CD1c-positive myeloid dendritic cell (primary cell): ENCODE measurements around the gene EP300.
"Not testable (repeated sequence)": the region's sequence is repeated elsewhere in the genome, so short reads cannot be mapped to it uniquely, and the experiment has no call there.

Experiments used
- DNase-seq: peaks from one replicate; pipeline ENCODE4 v3.0.0-alpha.2; 2016; ENCODE audit errors: extremely low spot score

Gene EP300

DNA sequence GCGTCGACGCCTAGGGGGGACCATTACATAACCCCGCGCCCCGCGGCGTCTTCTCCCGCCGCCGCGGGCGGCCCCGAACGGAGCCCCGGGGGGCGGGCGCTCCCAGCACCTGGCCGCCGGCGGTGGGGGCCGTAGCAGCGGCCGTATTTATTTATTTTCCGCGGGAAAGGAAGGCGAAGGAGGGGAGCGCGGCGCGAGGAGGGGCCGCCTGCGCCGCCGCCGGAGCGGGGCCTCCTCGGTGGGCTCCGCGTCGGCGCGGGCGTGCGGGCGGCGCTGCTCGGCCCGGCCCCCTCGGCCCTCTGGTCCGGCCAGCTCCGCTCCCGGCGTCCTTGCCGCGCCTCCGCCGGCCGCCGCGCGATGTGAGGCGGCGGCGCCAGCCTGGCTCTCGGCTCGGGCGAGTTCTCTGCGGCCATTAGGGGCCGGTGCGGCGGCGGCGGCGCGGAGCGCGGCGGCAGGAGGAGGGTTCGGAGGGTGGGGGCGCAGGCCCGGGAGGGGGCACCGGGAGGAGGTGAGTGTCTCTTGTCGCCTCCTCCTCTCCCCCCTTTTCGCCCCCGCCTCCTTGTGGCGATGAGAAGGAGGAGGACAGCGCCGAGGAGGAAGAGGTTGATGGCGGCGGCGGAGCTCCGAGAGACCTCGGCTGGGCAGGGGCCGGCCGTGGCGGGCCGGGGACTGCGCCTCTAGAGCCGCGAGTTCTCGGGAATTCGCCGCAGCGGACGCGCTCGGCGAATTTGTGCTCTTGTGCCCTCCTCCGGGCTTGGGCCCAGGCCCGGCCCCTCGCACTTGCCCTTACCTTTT, at the start of gene EP300:
TSS of gene EP300 (plus strand) at position 570 of the 795 bp plus-strand sequence. CDS start 413 bp downstream, outside the sequence.
- peak; percentile 80 for DNase-seq

DNA sequence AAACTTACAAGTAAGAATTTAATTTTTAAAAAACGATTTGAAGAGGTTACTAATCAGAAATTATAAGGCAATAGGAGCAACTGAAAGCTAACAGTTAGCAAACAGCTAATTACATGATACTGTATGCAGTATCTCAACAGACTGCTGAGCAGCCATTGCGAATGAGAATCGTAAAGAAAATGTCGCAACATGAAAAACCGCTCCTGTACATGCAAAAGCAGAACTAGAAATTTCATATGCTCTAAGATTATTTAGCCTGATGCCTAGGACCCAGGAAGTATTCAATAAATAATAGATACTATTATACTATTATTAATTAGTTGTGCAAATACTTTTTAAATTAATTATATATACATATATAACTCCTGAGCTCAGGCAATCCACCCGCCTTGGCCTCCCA, 48.7 kb upstream of the EP300 start:
- peak; percentile 79 for DNase-seq

DNA sequence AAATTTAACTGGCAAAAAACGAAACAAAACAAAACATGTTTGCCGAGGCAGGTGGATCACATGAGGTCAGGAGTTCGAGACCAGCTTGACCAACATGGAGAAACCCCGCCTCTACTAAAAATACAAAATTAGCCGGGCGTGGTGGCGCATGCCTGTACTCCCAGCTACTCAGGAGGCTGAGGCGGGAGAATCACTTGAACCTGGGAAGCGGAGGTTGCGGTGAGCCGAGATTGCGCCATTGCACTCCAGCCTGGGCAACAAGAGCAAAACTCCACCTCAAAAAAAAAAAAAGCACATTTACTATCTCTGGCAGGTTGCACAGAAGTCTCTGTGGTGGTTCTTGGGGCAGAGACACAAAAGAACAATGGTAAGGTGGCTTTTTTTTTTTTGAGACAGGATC, 46.8 kb upstream of the EP300 start:
- not testable (repeated sequence) for DNase-seq

DNA sequence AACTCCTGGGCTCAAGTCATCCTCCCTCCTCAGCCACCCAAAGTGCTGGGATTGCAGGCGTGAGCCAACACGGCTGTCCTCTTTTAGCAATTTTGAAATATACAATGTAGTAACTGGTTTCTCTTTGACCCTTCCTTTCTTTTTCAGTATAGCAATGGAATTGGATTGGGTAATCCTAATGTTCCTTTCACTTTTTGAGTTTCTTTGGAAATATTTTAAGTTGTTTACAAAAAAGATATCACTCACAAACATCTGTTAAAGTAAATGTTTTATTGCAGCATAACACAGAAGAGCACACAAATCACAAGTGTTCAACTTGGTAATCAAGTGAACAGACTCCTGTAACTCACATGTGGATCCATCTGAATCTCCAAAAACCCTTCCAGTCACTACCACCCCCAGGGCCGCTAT, 44.6 kb upstream of the EP300 start:
- no peak for DNase-seq

DNA sequence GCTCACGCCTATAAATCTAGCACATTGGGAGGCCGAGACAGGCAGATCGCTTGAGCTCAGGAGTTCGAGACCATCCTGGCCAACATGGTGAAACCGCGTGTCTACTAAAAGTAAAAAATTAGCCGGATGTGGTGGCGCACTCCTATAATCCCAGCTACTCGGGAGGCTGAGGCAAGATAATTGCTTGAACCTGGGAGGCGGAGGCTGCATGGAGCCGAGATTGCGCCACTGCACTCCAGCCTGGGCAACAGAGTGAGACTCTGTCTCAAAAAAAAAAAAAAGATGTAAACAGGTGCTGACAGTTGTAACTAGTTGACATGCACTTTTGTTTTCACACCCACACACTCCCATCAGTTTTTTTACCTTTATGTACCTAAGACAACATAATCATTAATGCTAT, 44.0 kb upstream of the EP300 start:
- DNase-seq = not testable (repeated sequence)

DNA sequence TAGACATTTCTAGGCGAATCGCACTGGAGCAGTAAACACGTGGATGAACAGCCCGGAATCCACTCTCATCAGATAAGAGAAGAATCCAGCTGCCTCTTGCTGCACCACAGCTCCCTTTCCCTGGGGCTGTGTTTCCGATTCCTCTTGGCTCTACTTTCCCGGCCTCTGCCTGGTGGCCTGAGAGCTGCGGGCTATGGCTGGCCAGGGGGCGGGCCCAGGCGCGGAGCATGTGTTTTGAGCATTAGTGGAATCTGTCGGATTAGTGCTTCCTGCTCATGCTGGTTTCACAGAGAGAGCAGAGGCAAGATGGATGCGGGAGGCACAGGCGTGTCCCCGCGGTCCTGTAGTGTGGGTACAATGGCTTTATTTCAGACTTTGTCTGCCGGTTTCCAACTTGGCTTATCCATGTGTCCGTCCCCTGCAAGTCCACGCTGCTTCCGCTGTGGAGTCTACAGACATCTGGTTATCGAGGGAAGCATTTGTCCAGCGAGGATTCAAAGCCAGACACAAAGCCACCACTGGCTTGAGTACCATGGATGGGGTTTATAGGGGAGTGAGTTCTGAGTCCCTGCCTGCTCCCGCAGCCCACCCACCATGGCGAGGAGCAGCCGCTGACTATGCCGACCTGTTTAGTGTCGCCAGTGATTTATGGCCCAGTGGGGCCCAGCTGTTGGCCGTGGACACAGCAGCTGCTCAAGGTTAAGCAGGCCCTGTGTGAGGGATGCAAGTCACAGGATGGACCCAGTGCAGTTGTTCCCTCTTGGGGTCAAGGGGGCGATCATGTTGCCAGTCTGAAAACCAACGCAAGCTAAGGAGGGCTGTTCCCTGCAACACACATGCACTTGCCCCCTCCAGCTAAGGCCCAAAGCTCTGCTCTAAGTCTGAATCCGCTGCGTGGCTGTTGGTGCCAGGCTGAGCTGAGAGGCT, 43.3 kb upstream of the EP300 start:
- peak; percentile 33 for DNase-seq

DNA sequence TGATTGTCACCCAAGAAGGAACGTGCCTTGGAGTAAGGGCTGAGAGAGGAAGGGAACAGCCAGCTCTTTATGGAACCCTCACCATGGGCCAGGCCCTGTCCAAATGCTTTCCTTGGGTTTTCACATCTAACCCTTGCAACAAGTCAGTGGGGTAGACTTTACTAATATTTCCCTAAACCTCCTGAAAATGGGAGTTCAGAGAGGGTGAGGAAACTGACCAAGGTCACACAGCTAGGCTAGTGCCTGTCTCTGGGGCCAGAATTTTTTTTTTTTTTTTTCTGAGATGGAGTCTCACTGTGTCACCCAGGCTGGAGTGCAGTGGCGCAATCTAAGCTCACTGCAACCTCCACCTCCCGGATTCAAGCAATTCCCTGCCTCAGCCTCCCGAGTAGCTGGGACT, 42.6 kb upstream of the EP300 start:
- not testable (repeated sequence) for DNase-seq

DNA sequence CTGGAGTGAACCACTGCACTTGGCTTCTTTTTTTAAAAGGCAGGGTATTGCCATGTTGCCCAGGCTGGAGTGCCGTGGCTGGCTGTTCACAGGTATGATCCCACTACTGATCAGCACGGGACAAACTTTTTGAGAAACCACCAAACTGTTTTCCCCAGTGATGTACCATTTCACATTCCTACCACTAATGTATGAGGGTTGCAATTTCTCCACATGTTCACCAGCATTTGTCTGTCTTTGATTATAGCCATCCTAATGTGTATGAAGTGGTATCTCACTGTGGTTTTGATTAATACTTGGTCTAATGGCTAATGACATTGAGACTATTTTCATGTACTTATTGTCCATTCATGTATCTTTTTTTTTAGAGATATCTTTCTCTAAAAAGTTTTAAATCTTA, 41.5 kb upstream of the EP300 start:
- DNase-seq = no peak

DNA sequence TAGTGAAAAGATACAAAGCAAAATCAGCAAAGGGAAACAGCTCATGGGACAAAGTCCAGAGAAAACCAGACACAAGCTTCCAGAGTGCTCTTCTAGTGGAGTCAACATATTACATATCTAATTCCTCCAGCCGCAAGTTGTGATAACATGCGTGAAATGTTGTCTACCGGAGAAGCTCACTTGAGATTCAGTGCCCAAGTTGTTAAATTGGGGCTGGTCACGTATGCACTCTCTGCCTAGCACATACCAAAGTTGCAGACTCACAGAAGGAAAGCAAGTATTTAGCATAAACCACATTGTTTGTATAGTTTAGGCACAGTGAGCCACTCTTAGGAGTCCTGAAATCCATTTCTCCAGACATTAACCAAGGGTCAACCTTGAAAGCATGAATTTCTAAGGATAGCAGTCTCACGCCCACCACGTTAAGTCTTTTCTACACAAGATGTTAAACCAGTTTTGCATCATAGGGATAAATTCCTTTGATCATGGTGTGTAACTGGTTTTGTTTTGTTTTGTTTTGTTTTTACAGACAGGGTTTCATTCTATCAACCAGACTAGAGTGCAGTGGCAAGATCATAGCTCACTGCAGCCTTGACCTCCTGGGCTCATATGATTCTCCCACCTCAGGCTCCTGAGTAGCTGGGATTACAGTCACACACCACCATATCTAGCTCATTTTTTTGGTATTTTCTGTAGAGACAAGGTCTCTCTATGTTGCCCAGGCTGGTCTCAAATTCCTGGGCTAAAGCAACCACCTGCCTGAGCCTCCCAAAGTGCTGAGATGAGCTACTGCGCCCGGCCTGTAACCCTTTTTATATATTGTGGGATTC, 39.5 kb upstream of the EP300 start:
- no peak for DNase-seq

DNA sequence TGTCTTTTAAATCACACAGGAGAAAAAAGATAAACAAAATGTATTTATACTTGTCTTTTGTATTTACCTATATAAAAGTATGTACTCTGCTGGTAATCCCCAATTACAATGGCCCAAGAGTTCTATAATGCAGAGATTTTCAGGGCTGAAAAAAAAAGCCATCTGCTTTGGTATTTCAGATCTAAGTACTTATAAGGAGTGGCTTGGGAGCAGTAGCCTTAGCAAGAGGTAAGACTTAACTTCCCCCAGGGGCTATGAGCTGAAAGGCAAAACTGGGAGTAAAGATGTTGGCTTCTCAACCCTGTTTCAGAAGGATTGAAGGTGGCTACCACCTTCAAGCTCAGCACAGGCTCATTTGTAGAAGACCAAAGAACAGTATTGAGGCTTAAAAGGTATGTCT, 35.3 kb upstream of the EP300 start:
- DNase-seq = no peak

DNA sequence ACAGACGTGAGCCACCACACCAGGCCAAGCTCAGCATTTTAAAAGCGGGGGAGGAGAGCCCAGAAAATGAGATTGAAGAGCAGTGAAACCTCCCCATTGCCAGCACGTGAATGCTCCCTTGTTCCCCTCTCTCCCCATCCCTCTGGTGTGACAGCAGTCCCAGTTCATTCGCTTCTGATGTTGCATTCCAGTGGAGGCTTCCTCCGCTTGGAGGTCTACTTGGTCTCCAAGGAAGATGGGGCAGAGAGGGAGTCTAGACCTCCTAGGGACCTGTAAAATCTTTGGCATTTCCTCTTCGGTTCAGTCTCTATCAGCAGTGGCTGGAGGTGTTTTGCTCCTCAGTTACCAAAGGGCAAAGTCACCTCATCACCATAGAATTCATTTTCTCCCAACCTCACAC, 30.2 kb upstream of the EP300 start:
- no peak for DNase-seq

DNA sequence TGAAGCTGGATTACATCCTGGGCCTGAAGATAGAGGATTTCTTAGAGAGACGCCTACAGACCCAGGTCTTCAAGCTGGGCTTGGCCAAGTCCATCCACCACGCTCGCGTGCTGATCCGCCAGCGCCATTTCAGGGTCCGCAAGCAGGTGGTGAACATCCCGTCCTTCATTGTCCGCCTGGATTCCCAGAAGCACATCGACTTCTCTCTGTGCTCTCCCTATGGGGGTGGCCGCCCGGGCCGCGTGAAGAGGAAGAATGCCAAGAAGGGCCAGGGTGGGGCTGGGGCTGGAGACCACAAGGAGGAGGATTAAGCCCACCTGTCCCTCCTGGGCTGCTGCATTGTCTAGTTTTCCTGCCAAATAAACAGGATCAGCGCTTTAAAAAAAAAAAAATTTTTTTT, 28.1 kb upstream of the EP300 start:
- not testable (repeated sequence) for DNase-seq

DNA sequence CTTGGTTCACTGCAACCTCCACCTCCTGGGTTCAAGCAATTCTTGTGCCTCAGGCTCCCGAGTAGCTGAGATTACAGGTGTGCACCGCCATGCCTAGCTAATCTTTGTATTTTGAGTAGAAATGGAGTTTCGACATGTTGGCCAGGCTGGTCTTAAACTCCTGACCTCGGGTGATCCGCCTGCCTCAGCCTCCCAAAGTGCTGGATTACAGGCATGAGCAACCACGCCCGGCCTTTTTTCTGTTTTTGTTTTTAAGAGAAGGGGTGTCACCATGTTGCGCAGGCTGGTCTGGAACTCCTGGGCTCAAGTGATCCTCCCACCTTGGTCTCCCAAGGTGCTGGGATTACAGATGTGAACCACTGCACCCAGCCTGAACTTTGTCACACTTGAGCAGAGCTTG, 26.1 kb upstream of the EP300 start:
- DNase-seq = not testable (repeated sequence)

DNA sequence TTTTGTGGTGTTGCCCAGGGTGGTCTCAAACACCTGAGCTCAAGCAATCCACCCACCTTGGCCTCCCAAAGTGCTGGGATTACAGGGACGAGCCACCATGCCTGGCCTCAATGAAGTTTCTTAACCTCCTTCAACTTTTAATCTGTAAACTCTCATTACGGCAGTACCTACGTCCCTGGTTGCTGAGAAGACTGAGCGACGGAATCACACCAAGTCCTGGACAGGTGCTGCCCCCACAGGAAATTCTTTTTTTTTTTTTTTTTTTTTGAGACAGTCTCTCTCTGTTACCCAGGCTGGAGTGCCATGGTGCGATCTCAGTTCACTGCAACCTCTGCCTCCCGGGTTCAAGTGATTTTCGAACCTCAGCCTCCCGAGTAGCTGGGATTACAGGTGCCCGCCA, 24.4 kb upstream of the EP300 start:
- DNase-seq = not testable (repeated sequence)

DNA sequence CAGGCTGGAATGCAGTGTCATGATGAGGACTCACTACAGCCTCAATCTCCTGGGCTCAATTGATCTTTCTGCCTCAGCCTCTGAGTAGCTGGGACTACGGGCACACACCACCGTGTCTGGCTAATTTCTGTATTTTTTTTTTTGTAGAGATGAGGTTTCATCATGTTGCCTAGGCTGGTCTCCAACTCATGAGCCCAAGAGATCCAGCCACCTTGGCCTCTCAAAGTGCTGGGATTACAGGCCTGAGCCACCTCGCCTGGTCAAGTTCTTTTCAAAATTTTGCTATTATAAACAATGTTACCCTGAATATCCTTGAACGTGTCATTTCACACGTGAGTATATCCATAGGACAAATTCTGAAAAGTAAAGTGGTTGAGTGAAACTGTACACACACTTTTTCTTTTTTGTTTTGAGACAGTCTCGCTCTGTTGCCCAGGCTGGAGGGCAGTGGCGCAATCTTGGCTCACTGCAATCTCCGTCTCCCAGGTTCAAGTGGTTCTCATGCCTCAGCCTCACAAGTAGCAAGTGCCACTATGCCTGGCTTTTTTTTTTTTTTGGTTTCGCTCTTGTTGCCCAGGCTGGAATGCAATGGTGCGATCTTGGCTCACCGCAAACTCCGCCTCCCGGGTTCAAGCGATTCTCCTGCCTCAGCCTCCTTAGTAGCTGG, 21.6 kb upstream of the EP300 start:
- DNase-seq = no peak

DNA sequence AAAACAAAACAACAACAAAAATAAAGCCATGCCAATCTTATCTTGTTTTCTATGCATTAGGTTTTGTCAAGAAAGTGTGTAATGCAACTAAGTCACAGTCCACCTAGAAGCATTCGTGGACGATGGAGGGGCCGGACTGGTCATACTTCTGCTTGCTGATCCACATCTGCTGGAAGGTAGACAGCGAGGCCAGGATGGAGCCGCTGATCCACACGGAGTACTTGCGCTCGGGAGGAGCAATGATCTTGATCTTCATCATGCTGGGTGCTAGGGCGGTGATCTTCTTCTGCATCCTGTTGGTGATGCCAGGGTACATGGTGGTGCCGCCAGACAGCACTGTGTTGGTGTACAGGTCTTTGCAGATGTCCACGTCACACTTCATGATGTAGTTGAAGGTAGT, 18.3 kb upstream of the EP300 start:
- no peak for DNase-seq

DNA sequence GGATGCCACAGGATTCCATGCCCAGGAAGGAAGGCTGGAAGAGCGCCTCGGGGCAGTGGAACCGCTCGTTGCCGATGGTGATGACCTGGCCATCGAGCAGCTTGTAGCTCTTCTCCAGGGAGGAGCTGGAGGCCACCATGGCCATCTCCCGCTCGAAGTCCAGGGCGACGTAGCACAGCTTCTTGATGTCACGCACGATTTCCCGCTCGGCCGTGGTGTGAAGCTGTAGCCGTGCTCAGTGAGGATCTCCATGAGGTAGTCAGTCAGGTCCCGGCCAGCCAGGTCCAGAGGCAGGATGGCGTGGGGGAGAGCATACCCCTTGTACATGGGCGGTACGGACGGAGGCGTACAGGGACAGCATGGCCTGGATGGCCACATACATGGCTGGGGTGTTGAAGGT, 17.9 kb upstream of the EP300 start:
- no peak for DNase-seq

DNA sequence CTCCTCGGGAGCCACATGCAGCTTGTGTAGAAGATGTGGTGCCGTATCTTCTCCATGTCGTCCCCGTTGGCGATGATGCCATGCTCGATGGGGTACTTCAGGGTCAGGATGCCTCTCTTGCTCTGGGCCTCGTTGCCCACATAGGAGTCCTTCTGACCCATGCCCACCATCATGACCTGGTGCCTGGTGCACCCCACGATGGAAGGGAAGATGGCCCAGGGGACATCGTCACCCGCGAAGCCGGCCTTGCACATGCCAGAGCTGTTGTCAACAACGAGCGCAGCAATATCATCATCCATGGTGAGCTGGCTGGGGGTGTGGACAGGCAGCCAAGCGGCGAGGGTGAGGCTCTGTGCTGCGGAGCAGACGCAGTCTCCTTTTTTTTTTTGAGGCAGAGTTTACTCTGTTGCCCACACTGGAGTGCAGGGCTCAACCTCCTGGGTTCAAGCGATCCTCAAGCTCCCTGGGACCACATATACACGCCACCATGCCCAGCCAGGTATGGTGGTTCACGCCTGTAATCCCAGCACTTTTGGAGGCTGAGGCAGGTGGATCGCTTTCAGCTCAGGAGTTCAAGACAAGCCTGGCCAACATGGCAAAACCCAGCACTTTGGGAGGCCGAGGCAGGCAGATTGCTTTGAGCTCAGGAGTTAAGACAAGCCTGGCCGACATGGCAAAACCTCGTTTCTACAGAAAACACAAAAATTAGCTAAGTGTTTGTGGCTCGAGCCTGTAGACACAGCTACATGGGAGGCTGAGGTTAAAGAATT, 17.3 kb upstream of the EP300 start:
- no peak for DNase-seq

DNA sequence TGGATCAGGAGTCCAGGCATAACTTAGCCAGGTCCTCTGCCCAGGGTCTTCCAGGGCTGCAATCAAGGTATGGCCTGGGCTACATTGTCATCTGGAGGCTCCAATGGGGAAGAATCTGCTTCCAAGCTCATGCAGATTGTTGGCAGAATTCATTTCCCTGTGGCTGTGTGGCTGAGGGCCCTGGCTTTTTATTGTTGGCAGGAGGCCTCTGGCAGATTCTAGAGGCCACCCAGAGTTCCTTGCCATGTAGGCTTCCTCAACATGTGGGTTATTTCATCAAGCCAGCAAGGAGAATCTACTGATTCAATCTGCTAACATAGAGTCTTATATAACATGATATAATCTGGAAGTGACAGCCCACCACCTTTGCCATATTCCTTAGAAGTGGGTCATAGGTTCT, 16.4 kb upstream of the EP300 start:
- no peak for DNase-seq

DNA sequence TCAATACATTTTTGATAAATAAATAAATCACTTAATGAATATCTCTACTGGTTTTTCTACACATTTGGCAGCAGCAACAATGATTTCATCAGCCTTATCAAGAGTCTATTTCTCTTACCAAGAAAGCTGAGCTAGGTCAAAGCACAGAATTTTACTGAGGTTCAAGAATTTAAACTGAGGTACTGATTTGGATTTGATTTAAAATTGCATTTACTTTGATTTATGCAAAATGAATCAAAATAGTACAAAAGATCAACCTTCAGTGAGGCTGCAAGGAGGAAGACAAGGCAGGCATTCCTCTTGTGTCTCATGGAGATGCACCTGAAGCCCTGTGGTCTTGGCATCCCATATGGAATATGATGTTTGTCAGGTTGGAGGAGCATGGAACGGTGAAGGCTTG, 15.5 kb upstream of the EP300 start:
- DNase-seq = no peak

DNA sequence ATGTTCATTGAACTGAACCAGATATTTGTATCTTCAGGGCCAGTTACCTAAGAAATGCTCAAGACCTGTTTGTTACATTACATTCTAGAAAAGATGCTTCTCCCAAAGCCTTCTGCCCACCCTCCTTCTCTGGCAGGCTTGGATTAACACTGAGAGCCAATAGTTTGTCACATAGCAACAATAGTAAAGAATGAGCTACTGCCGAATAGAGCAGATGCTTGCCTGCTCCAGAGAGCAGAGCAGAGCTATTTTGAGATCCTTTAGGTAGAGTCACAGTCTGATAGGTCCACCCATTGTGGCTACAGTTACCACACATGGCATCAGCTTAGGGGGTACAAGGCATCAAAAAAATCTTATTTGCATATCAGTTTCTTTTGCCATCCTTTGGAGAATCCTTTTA, 13.5 kb upstream of the EP300 start:
- DNase-seq = no peak
